NT2/D1 (cell line): ENCODE results near the gene PTH2R.
"Not testable (repeated sequence)": the region's sequence is repeated elsewhere in the genome, so short reads cannot be mapped to it uniquely, and the experiment has no call there.

Experiments
- DNase-seq: peaks from one replicate; pipeline ENCODE4 v3.0.0-alpha.2; 2011; ENCODE audit warnings: low read depth, low spot score
- H3K27me3 ChIP-seq: 2 replicates; pipeline ENCODE4 v1.6.0; 2011; ENCODE audit warnings: mild to moderate bottlenecking; ENCODE audit not compliant: insufficient read length, insufficient read depth
- H3K36me3 ChIP-seq: 2 replicates; pipeline ENCODE4 v1.6.1; 2011; ENCODE audit warnings: mild to moderate bottlenecking, low read length, mixed read lengths; ENCODE audit not compliant: insufficient read depth, insufficient read length
- H3K4me1 ChIP-seq: 2 replicates; pipeline ENCODE4 v1.5.1; 2011; ENCODE audit not compliant: insufficient read depth, insufficient read length
- H3K4me3 ChIP-seq: 2 replicates; pipeline ENCODE4 v1.5.1; 2011; ENCODE audit warnings: low read depth; ENCODE audit not compliant: insufficient read length
- H3K9ac ChIP-seq: 2 replicates; pipeline ENCODE4 v1.6.0; 2011; ENCODE audit warnings: low read depth; ENCODE audit not compliant: insufficient read length
- H3K9me3 ChIP-seq: 2 replicates; pipeline ENCODE4 v1.5.1; 2011; ENCODE audit warnings: mild to moderate bottlenecking, low read length; ENCODE audit not compliant: insufficient read depth
- SUZ12 ChIP-seq: IDR thresholded peaks from 2 replicates; pipeline ENCODE4 v1.6.1; 2011; ENCODE audit not compliant: insufficient read length, insufficient read depth; ENCODE audit errors: extremely low read depth
- YY1 ChIP-seq: IDR thresholded peaks from 2 replicates; pipeline ENCODE4 v1.6.1; 2011; ENCODE audit not compliant: insufficient read length, insufficient read depth
- ZNF274 ChIP-seq: IDR thresholded peaks from 2 replicates; pipeline ENCODE4 v1.6.1; 2011; ENCODE audit warnings: mild to moderate bottlenecking, low read depth, low read length

PTH2R gene

GRCh38 chr2:208440716-208441115, 34.1 kb downstream of the PTH2R start:
- TF ChIP-seq YY1 = no peak
- no peak for TF ChIP-seq SUZ12
- TF ChIP-seq ZNF274 = no peak
- no peaks in the 10 kb centered on the region for H3K9me3 ChIP-seq
- no peak overlapping the region for H3K9ac ChIP-seq
- no peaks in the 10 kb centered on the region for H3K36me3 ChIP-seq
- no peak for DNase-seq
- no peak overlapping the region for H3K4me3 ChIP-seq
- H3K4me1 ChIP-seq = no peaks in the 10 kb centered on the region
- no peaks in the 10 kb centered on the region for H3K27me3 ChIP-seq

- Histone ChIP-seq H3K9ac (no peak overlapping the region), H3K27me3 (no peaks in the 10 kb centered on the region), H3K36me3 (no peaks in the 10 kb centered on the region), H3K4me3 (no peak overlapping the region), H3K9me3 (no peaks in the 10 kb centered on the region), H3K4me1 (no peaks in the 10 kb centered on the region)
- DNase-seq = no peak
- no peak for TF ChIP-seq YY1
- no peak for TF ChIP-seq SUZ12
- no peak for TF ChIP-seq ZNF274
These were observed 35.4 kb downstream of the PTH2R start for GRCh38 chr2:208441951-208442350.

- H3K9me3 ChIP-seq, H3K27me3 ChIP-seq, DNase-seq, H3K4me3 ChIP-seq, H3K9ac ChIP-seq, H3K4me1 ChIP-seq, H3K36me3 ChIP-seq: not testable (repeated sequence)
These were observed 40.9 kb downstream of the PTH2R start for GRCh38 chr2:208447447-208447846.

GRCh38 chr2:208451061-208451460, 44.5 kb downstream of the PTH2R start:
- Histone ChIP-seq H3K9ac (no peak overlapping the region), H3K4me3 (no peak overlapping the region), H3K36me3 (no peaks in the 10 kb centered on the region), H3K27me3 (no peaks in the 10 kb centered on the region), H3K9me3 (no peaks in the 10 kb centered on the region), H3K4me1 (no peaks in the 10 kb centered on the region)
- no peak for DNase-seq
- TF ChIP-seq SUZ12 (no peak), ZNF274 (no peak), YY1 (no peak)

- H3K4me1 ChIP-seq = no peaks in the 10 kb centered on the region
- H3K9me3 ChIP-seq = no peaks in the 10 kb centered on the region
- no peak for DNase-seq
- no peak overlapping the region for H3K9ac ChIP-seq
- H3K27me3 ChIP-seq = no peaks in the 10 kb centered on the region
- no peaks in the 10 kb centered on the region for H3K36me3 ChIP-seq
- TF ChIP-seq YY1 = no peak
- no peak for TF ChIP-seq SUZ12
- no peak for TF ChIP-seq ZNF274
- no peak overlapping the region for H3K4me3 ChIP-seq
These were observed 48.3 kb downstream of the PTH2R start for GRCh38 chr2:208454861-208455260.

GRCh38 chr2:208463721-208464120, 57.1 kb downstream of the PTH2R start:
- H3K4me1 ChIP-seq = no peaks in the 10 kb centered on the region

GRCh38 chr2:208464205-208464604, 57.6 kb downstream of the PTH2R start:
- no peak overlapping the region for H3K4me3 ChIP-seq
- TF ChIP-seq ZNF274 (no peak), SUZ12 (no peak), YY1 (no peak)
- H3K9me3 ChIP-seq = no peaks in the 10 kb centered on the region
- H3K4me1 ChIP-seq = no peaks in the 10 kb centered on the region
- H3K36me3 ChIP-seq = no peaks in the 10 kb centered on the region
- no peaks in the 10 kb centered on the region for H3K27me3 ChIP-seq
- DNase-seq = no peak
- H3K9ac ChIP-seq = no peak overlapping the region

More at GRCh38 chr2:208463721-208464120, 57.1 kb downstream of the PTH2R start:
- TF ChIP-seq ZNF274 (no peak), YY1 (no peak), SUZ12 (no peak)
- Histone ChIP-seq H3K9ac (no peak overlapping the region), H3K4me3 (no peak overlapping the region), H3K27me3 (no peaks in the 10 kb centered on the region), H3K36me3 (no peaks in the 10 kb centered on the region), H3K9me3 (no peaks in the 10 kb centered on the region)
- no peak for DNase-seq

- no peaks in the 10 kb centered on the region for H3K4me1 ChIP-seq
- no peak overlapping the region for H3K4me3 ChIP-seq
- no peak for TF ChIP-seq YY1
- no peak for TF ChIP-seq ZNF274
- TF ChIP-seq SUZ12 = no peak
- H3K27me3 ChIP-seq = no peaks in the 10 kb centered on the region
- peaks cover 7% of the 10 kb centered on the region; the same call in 1 of the 2 replicates for H3K9me3 ChIP-seq
- no peak overlapping the region for H3K9ac ChIP-seq
- H3K36me3 ChIP-seq = no peaks in the 10 kb centered on the region
- peak; percentile 55 for DNase-seq
These were observed 59.7 kb downstream of the PTH2R start for GRCh38 chr2:208466151-208466919.
